HG02884 (cell line): ENCODE results near the gene COPG1.
"Not testable (repeated sequence)": the region's sequence is repeated elsewhere in the genome, so short reads cannot be mapped to it uniquely, and the experiment has no call there.

ENCODE experiments used
- ATAC-seq: cut with Tn5 transposase; IDR thresholded peaks from one replicate; pipeline ENCODE4 v1.9.1; 2021; ENCODE audit warnings: mild to moderate bottlenecking, moderate library complexity; ENCODE audit not compliant: unreplicated experiment

Gene COPG1

DNA sequence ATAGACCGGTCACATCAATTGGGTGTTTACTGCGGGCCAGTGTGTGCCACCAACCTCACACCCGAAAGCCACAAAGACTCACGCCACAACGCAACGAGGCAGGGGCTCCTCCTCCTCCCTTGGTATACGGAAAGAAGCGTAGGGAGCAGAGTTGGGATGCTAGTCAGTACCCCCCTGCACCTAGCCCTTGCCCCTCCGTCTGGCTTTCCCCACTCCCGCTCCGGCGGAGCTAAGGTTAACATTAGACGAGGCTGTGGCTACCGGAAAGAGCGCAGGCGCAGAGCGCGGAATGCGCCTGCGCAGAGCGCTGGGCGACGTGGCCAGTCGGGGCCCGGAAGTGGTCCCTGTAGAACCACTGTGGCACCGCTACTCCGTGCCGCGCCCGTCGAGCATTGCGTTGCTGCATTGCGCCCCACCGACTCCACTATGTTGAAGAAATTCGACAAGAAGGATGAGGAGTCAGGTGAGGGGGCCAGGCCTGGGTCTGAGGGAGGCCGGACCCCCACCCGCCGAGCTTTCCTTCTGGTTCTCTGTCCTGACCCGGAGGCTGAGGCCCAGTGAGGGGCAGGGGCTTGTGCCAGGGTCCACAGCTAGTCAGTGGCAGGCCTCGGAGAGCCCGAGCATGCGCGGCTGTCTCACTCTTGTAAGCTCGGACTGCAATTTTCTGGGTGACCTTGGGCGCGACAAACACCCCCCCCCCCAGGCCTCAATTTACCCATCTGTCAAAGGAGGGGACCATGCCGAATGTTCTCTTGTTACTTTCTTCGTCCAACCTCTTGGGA is at the start of gene COPG1:
Gene COPG1 (plus strand): TSS at position 323 of the 782 bp plus-strand sequence. CDS start 104 bp downstream, at position 427.
- ATAC-seq = peak; percentile 72

DNA sequence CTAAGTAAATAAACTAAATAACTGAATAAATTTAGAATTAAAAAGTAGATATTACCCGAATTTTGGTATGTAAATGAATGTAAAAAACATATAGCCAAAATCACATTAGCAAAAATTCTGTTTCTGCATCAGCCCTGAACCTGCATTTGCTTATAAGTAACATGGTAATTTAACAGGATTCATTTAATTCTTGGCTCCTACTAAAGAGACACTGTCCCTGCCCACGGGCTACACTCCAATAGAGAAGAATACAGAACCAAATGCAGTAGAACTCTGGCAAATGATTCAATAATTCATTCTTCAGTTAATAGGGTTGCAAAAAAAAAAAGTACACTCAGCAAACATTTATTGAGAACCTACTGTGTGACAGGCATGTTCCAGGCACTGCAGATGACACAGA is 44.9 kb upstream of the COPG1 start:
- no peak for ATAC-seq

- no peak for ATAC-seq
Measured at GRCh38 chr3:129205109-129205832, 44.1 kb upstream of the COPG1 start.

GRCh38 chr3:129207479-129207878 is 41.9 kb upstream of the COPG1 start:
- ATAC-seq = no peak

DNA sequence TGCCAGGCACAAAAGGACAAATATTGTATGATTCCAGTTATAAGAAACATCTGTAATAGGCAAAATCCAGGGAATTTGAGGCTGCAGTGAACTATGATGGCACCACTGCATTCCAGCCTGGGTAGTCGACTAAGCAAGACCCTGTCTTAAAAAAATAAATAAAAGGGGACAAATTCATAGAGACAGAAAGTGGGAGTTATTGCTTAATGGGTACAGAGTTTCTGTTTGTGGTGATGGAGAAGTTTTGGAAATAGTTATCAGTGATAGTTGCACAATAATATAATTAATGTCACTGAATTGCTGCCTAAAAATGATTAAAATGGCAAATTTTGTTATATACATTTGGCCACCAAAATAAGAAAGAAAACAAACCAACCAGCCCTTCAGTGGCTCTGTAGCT is 38.1 kb upstream of the COPG1 start:
- ATAC-seq = no peak

- no peak for ATAC-seq
Measured at GRCh38 chr3:129211772-129212171, 37.6 kb upstream of the COPG1 start.

- no peak for ATAC-seq
Measured at GRCh38 chr3:129213238-129213637, 36.2 kb upstream of the COPG1 start.

- ATAC-seq = no peak
Measured at GRCh38 chr3:129218742-129219141, 30.7 kb upstream of the COPG1 start.

DNA sequence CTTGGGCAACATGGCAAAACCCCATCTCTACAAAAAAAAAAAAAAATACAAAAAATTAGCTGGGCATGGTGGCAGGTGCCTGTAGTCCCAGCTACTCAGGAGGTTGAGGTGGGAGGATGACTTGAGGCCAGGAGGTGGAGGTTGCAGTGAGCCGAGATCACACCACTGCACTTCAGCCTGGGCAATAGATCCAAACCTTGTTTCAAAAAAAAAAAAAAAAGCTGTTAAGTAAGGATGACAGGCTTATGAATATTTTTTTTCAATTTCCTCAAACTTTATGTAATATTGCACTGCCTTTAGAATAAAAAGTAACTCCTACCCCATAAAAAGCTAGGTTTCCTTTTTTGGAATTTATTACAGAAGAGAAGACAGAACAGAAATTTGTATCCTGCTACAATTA is 25.0 kb upstream of the COPG1 start:
- not testable (repeated sequence) for ATAC-seq

- ATAC-seq = no peak
Measured at GRCh38 chr3:129224984-129225393, 24.4 kb upstream of the COPG1 start.

DNA sequence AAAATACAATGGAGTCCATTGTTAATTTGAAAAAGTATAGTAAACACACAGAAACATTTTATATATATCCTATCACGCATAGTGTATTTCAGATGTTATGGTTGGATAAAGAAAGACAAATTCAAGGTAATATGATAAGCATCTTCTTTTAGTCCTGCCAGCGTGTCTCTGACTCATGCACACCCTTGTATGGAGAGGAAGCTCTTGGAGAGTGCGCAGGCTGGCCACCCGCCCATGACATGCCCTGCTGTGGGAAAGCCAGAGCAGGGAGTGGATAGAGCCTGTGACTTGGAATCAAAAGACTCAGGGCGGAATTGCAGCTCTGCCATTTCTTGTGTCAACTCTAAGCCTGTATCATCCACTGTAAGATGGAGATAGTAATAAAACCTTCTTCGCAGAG is 23.0 kb upstream of the COPG1 start:
- ATAC-seq = no peak

- ATAC-seq = no peak
Measured at GRCh38 chr3:129228891-129229585, 20.4 kb upstream of the COPG1 start.

- no peak for ATAC-seq
Measured at GRCh38 chr3:129230311-129231019, 18.9 kb upstream of the COPG1 start.

- ATAC-seq = no peak
Measured at GRCh38 chr3:129231331-129232119, 17.9 kb upstream of the COPG1 start.

DNA sequence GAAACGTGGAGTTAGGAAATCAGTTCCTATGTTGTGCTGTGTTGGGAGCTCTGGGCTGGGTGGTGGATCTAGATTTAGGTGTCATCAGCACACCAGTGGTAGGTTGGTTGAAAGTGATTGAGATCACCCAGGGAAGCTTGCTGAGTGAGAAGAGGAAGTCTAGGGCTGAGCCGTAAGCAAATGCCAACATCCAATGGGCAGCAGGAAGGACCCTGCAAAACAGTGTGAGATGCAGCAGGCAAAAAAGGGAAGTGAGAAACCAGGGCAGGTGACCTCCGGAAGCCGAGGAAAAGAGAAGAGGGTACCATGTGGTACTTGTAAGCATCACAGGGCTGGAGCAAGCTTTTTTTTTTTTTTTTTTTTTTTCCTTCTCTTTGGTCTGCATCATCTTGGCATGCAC is 15.9 kb upstream of the COPG1 start:
- ATAC-seq = peak; percentile 67

- ATAC-seq = no peak
Measured at GRCh38 chr3:129234441-129234840, 15.0 kb upstream of the COPG1 start.

GRCh38 chr3:129235344-129235917 is 14.0 kb upstream of the COPG1 start:
- no peak for ATAC-seq

DNA sequence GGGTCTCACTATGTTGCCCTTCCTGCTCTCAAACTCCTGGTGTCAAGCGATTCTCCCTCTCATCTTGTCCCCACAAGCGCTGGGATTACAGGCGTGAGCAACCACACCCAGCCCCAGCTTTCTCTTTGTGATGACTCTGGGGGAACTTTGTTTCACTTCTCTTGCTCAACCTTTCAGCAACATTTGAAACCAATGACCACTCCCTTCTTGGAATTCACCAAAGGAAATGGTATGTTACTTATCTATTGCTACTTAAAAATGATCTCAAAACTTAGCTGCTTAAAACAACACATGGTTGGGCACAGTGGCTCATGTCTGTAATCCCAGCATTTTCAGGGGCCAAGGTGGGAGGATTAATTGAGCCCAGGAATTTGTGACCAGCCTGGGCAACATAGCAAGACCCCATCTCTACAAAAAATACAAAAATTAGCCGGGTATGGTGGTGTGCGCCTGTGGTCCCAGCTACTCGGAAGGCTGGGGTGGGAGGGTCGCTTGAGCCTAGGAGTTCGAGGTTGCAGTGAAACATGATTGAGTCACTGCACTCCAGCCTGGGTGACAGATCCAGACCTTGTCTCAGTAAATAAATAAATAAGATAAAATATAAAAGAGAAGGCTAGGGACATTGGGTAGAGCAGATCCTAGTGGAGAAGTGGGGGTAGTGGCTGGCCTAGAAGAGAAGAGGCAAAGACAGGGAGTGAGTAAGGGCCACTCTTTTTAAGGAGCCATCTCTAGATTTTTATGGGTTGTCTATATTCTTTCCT is 10.3 kb upstream of the COPG1 start:
- no peak for ATAC-seq

DNA sequence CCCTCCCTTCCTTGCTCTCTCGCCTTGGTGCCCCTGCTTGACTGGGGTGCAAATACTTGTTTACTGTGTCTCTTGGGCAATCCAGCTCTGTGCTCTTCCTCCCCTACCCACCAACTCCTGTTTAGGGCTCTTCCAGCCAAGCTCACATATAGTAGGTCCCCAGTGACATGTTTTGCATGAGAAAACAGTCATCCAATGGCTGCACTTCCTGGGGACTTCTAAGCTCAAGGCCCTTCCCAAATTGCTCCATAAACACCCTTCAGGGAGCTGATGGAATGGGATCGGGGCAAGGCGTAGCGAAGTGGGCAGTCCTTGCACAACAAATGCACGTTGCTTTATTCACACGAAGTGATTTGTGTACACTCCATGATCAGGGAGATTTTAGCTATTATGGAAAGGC is 9.4 kb upstream of the COPG1 start:
- ATAC-seq = no peak
